Measurements from ENCODE around the gene LRRC7.

GRCh38 chr1:69863704-69864103, 296.0 kb downstream of the LRRC7 start:
- TF ChIP-seq CTCF (IDR thresholded peaks at IDR 0.05) (no peak), POLR2AphosphoS5 (IDR thresholded peaks at IDR 0.05) (no peak), POLR2A (IDR thresholded peaks at IDR 0.05) (no peak)

Data from breast epithelium (tissue), 3 donors.